H9 (cell line): ENCODE data around the gene CTDSP2. TPM values are rescaled to one million over a fixed set of nuclear protein-coding genes. Genes with fewer than 3 reads are reported as not detected.

Experiments
- DNase-seq: peaks from one replicate; pipeline ENCODE4 v3.0.0-alpha.2; 2017
- H2AFZ ChIP-seq: one replicate; pipeline ENCODE4 v1.6.1; 2013; ENCODE audit warnings: mild to moderate bottlenecking, low read length, control low read depth, moderate library complexity
- H2AK5ac ChIP-seq: 2 replicates; pipeline ENCODE4 v1.6.1; 2013; ENCODE audit warnings: low read length, control low read depth, mixed read lengths; ENCODE audit not compliant: insufficient read length
- H2BK120ac ChIP-seq: one replicate; pipeline ENCODE4 v1.6.1; 2013; ENCODE audit warnings: low read depth, mild to moderate bottlenecking, low read length, control low read depth, inconsistent platforms; ENCODE audit not compliant: poor library complexity, severe bottlenecking
- H2BK12ac ChIP-seq: 2 replicates; pipeline ENCODE4 v1.6.1; 2013; ENCODE audit warnings: low read length, control low read depth, mixed read lengths, low read depth; ENCODE audit not compliant: insufficient read length
- H2BK15ac ChIP-seq: 2 replicates; pipeline ENCODE4 v1.6.1; 2013; ENCODE audit warnings: low read depth, low read length, control low read depth
- H2BK20ac ChIP-seq: one replicate; pipeline ENCODE4 v1.6.1; 2013; ENCODE audit warnings: low read depth, mild to moderate bottlenecking, low read length, control low read depth, inconsistent platforms; ENCODE audit not compliant: poor library complexity, severe bottlenecking
- H2BK5ac ChIP-seq: 2 replicates; pipeline ENCODE4 v1.6.1; 2013; ENCODE audit warnings: low read length, control low read depth, mixed read lengths; ENCODE audit not compliant: insufficient read length
- H3K14ac ChIP-seq: 2 replicates; pipeline ENCODE4 v1.6.1; 2013; ENCODE audit warnings: low read length, control low read depth; ENCODE audit not compliant: insufficient read depth
- H3K18ac ChIP-seq: 2 replicates; pipeline ENCODE4 v1.6.1; 2013; ENCODE audit warnings: low read depth, mild to moderate bottlenecking, mixed read lengths, low read length, control low read depth; ENCODE audit not compliant: insufficient read length
- H3K23ac ChIP-seq: 2 replicates; pipeline ENCODE4 v1.6.1; 2013; ENCODE audit warnings: low read length, control low read depth, mixed read lengths, low read depth; ENCODE audit not compliant: insufficient read length
- H3K23me2 ChIP-seq: 2 replicates; pipeline ENCODE4 v1.6.1; 2013; ENCODE audit warnings: low read depth, mild to moderate bottlenecking, mixed read lengths, low read length, control low read depth; ENCODE audit not compliant: insufficient read length, poor library complexity, severe bottlenecking
- H3K27ac ChIP-seq: 2 replicates; pipeline ENCODE4 v1.5.1; 2013; ENCODE audit warnings: low read length, control low read depth, mixed read lengths, low read depth; ENCODE audit not compliant: insufficient read length
- H3K27me3 ChIP-seq: 2 replicates; pipeline ENCODE4 v1.6.1; 2013; ENCODE audit warnings: low read length, control low read depth, inconsistent platforms; ENCODE audit not compliant: insufficient read depth
- H3K4ac ChIP-seq: 2 replicates; pipeline ENCODE4 v1.6.1; 2013; ENCODE audit warnings: low read depth, mild to moderate bottlenecking, control low read depth, inconsistent platforms, low read length, moderate library complexity
- H3K4me1 ChIP-seq: 2 replicates; pipeline ENCODE4 v1.6.1; 2013; ENCODE audit warnings: low read length, control low read depth, inconsistent platforms; ENCODE audit not compliant: insufficient read depth
- H3K4me2 ChIP-seq: 2 replicates; pipeline ENCODE4 v1.6.1; 2013; ENCODE audit warnings: low read length, control low read depth, mixed read lengths; ENCODE audit not compliant: insufficient read length, insufficient read depth
- H3K56ac ChIP-seq: 2 replicates; pipeline ENCODE4 v1.6.1; 2013; ENCODE audit warnings: low read depth, mild to moderate bottlenecking, mixed read lengths, low read length, control low read depth; ENCODE audit not compliant: insufficient read length
- H3K79me1 ChIP-seq: 2 replicates; pipeline ENCODE4 v1.6.1; 2013; ENCODE audit warnings: low read depth, mild to moderate bottlenecking, moderate library complexity, low read length, control low read depth, inconsistent platforms; ENCODE audit not compliant: insufficient read depth, poor library complexity, severe bottlenecking
- H3K79me2 ChIP-seq: 2 replicates; pipeline ENCODE4 v1.6.1; 2013; ENCODE audit warnings: low read length, control low read depth, inconsistent platforms; ENCODE audit not compliant: insufficient read depth
- H3K9ac ChIP-seq: 2 replicates; pipeline ENCODE4 v1.6.1; 2013; ENCODE audit warnings: low read length, control low read depth, mixed read lengths; ENCODE audit not compliant: insufficient read length; ENCODE audit errors: extremely low read depth
- H3K9me3 ChIP-seq: one replicate; pipeline ENCODE4 v1.6.1; 2013; ENCODE audit warnings: low read depth, low read length, inconsistent platforms; ENCODE audit not compliant: control insufficient read depth
- H3T11ph ChIP-seq: one replicate; pipeline ENCODE4 v1.6.1; 2013; ENCODE audit warnings: mild to moderate bottlenecking, low read length, control low read depth, inconsistent platforms
- H4K20me1 ChIP-seq: one replicate; pipeline ENCODE4 v1.6.1; 2013; ENCODE audit not compliant: control insufficient read depth, insufficient read length, insufficient read depth
- H4K5ac ChIP-seq: 2 replicates; pipeline ENCODE4 v1.6.1; 2013; ENCODE audit warnings: low read depth, mild to moderate bottlenecking, mixed read lengths, low read length, control low read depth; ENCODE audit not compliant: insufficient read length
- H4K8ac ChIP-seq: replicated peaks from 2 replicates; pipeline ENCODE4 v1.6.1; 2013; ENCODE audit warnings: low read length, control low read depth, mixed read lengths, low read depth; ENCODE audit not compliant: insufficient read length
- H4K91ac ChIP-seq: 2 replicates; pipeline ENCODE4 v1.6.1; 2013; ENCODE audit warnings: low read depth, mild to moderate bottlenecking, moderate library complexity, mixed read lengths, low read length, control low read depth; ENCODE audit not compliant: insufficient read length
- H3K27ac Mint-ChIP-seq, 3 experiments: 2 replicates in 2 of 3; 3 replicates in 1 of 3; pipeline ENCODE4 v1.8.0; 2020 to 2021; ENCODE audit warnings: mixed read lengths in 3 of 3, mild to moderate bottlenecking in 1 of 3, moderate library complexity in 1 of 3
- H3K27me3 Mint-ChIP-seq: 2 replicates; pipeline ENCODE4 v1.8.0; 2021; ENCODE audit warnings: low read depth, mild to moderate bottlenecking, moderate library complexity, mixed read lengths
- H3K36me3 Mint-ChIP-seq, 3 experiments: 2 replicates in 2 of 3; 3 replicates in 1 of 3; pipeline ENCODE4 v1.8.0; 2020 to 2021; ENCODE audit warnings: low read depth in 3 of 3, mixed read lengths in 3 of 3; ENCODE audit not compliant: insufficient read depth in 1 of 3
- H3K4me1 Mint-ChIP-seq, 2 experiments: 2 replicates each; pipeline ENCODE4 v1.8.0; 2020; ENCODE audit warnings: mixed read lengths in 2 of 2
- H3K4me3 Mint-ChIP-seq, 2 experiments: 2 replicates in 1 of 2; 3 replicates in 1 of 2; pipeline ENCODE4 v1.8.0; 2020 to 2021; ENCODE audit warnings: mild to moderate bottlenecking in 2 of 2, mixed read lengths in 2 of 2, moderate library complexity in 1 of 2
- H3K9me3 Mint-ChIP-seq, 2 experiments: 2 replicates in 1 of 2; 3 replicates in 1 of 2; pipeline ENCODE4 v1.8.0; 2020; ENCODE audit warnings: mild to moderate bottlenecking in 2 of 2, mixed read lengths in 2 of 2, moderate library complexity in 1 of 2
- WGBS: extraction: QIAGEN DNeasy Blood & Tissue Kit; methylation state at CpG from one replicate; pipeline ENCODE4 v1.1.7; 2013; ENCODE audit warnings: missing lambda C conversion rate, low lambda C conversion rate, mixed read lengths; ENCODE audit not compliant: insufficient read length; ENCODE audit errors: extremely low coverage; 5-methylcytosine and 5-hydroxymethylcytosine counted together
- total RNA-seq: library from RNA; stranded (reverse); gene quantifications from 2 replicates; pipeline ENCODE4 v1.2.1, GENCODE V29; 2021
- TF ChIP-seq, protein P1 (sequence below): fragments of 200-600 bp; sonication (generic); conservative IDR thresholded peaks from 3 replicates; pipeline ENCODE4 v1.8.0; 2021; ENCODE audit warnings: antibody characterized with exemption, mild to moderate bottlenecking

Gene CTDSP2
- total RNA-seq, 1 experiment from 2014 or later: 103 TPM

DNA sequence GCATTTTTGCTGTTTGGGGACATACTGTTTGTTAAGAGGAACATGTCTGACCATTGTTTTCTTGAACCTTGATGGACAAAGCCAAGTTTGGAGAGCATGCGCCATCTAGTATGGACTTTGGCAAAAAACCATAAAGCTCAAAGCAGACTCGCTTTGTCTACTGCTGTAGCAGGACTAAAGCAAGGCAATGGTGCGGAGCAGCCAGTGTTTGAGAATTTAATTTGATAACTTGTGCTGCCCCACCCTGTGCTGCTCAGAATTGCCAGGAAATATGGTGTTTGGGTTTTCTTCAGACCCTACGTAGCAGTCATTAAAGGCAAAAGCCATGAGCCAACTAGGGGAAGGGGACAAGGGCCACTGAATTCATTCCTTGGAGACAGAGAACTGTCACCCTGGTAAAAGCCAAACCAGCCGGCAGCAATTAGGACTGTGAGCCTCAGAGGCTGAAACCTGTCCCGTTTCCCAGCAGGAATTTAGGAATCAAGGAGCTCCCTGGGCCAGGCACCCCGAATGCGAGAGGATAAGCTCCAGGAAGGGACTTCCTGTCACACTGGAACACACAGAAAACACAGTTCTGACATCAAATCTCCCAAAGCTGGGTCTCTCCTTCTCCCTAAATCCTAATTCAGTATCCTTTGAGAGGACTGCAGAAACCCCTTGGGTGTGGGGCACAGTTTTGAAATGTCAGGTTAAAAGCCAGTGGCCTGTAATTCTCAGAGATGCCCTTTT is 29.1 kb downstream of the CTDSP2 start:
- Histone ChIP-seq H3K27me3 (no peaks in the 10 kb centered on the region), H2BK15ac (no peak overlapping the region), H3K9me3 (no peaks in the 10 kb centered on the region), H3K23ac (no peak overlapping the region), H3K14ac (no peak overlapping the region), H4K20me1 (no peaks in the 10 kb centered on the region), H2BK120ac (no peak overlapping the region), H4K8ac (no peak overlapping the region), H2AFZ (no peak overlapping the region), H4K91ac (no peak overlapping the region), H3K4ac (no peak overlapping the region), H3K18ac (no peak overlapping the region), H3K9ac (no peak overlapping the region), H3K56ac (no peak overlapping the region), H3K4me2 (no peak overlapping the region), H3K23me2 (no peaks in the 10 kb centered on the region), H2BK20ac (no peak overlapping the region), H3K79me1 (no peaks in the 10 kb centered on the region), H3K79me2 (no peaks in the 10 kb centered on the region), H3K4me1 (no peaks in the 10 kb centered on the region), H2AK5ac (no peak overlapping the region), H3T11ph (no peak overlapping the region), H3K27ac (no peak overlapping the region), H2BK5ac (no peak overlapping the region), H2BK12ac (no peak overlapping the region), H4K5ac (no peak overlapping the region)
- Mint-ChIP-seq H3K9me3 (no peaks in the 10 kb centered on the region), H3K27ac (no peak overlapping the region), H3K27me3 (no peaks in the 10 kb centered on the region), H3K4me3 (no peak overlapping the region), H3K4me1 (peaks cover 6 to 10% of the 10 kb centered on the region in 2 experiments), H3K36me3 (peaks cover 3 to 20% (median 16%) of the 10 kb centered on the region in 3 experiments)
- WGBS: no CpG with 5 or more reads among the region's 8 CpGs
- DNase-seq: no peak
- TF ChIP-seq, protein P1, sequence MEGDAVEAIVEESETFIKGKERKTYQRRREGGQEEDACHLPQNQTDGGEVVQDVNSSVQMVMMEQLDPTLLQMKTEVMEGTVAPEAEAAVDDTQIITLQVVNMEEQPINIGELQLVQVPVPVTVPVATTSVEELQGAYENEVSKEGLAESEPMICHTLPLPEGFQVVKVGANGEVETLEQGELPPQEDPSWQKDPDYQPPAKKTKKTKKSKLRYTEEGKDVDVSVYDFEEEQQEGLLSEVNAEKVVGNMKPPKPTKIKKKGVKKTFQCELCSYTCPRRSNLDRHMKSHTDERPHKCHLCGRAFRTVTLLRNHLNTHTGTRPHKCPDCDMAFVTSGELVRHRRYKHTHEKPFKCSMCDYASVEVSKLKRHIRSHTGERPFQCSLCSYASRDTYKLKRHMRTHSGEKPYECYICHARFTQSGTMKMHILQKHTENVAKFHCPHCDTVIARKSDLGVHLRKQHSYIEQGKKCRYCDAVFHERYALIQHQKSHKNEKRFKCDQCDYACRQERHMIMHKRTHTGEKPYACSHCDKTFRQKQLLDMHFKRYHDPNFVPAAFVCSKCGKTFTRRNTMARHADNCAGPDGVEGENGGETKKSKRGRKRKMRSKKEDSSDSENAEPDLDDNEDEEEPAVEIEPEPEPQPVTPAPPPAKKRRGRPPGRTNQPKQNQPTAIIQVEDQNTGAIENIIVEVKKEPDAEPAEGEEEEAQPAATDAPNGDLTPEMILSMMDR: no peak
